ENCODE results near the gene GCNT2.
A peak's percentile ranks its signal among the peaks of the same experiment; 100 is the strongest.

Gene GCNT2

DNA sequence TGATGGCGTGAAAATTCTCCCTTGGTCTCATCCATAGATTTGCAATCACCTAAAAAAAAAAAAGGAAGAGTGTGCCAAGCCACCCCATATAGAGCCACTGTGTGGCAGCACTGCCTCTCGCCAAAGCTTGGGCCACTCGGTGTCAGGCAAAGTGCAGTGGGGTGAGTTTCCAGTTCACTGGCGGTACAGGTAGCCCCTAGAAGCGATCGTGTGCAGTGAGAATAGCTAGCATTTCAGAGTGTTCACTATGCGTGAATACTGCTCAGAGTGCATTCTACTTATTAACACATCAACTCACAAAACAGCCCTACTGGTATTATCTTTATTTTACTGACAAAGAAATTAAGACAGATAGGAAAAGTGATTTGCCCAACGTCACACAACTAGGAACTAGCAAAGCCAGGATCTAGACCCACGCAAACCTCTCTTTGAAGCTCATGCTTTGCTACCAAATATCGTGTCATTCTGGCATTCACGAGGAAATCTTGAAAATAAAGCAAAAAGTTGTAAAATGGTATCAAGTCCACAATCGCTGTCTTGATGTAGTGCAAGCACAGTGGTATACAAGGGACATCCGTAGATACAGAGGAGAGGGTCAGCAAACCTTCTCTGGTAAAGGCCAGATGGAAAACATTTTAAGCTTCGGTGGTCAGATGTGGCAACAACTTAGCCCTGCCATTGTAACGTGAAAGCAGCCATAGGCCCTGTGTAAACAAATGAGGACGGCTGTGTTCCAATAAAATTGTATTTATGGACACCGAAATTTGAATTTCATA is 10.4 kb upstream of the GCNT2 start:
- TF ChIP-seq, protein P1, sequence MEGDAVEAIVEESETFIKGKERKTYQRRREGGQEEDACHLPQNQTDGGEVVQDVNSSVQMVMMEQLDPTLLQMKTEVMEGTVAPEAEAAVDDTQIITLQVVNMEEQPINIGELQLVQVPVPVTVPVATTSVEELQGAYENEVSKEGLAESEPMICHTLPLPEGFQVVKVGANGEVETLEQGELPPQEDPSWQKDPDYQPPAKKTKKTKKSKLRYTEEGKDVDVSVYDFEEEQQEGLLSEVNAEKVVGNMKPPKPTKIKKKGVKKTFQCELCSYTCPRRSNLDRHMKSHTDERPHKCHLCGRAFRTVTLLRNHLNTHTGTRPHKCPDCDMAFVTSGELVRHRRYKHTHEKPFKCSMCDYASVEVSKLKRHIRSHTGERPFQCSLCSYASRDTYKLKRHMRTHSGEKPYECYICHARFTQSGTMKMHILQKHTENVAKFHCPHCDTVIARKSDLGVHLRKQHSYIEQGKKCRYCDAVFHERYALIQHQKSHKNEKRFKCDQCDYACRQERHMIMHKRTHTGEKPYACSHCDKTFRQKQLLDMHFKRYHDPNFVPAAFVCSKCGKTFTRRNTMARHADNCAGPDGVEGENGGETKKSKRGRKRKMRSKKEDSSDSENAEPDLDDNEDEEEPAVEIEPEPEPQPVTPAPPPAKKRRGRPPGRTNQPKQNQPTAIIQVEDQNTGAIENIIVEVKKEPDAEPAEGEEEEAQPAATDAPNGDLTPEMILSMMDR (IDR thresholded peaks at IDR 0.05): peak; percentile 81

DNA sequence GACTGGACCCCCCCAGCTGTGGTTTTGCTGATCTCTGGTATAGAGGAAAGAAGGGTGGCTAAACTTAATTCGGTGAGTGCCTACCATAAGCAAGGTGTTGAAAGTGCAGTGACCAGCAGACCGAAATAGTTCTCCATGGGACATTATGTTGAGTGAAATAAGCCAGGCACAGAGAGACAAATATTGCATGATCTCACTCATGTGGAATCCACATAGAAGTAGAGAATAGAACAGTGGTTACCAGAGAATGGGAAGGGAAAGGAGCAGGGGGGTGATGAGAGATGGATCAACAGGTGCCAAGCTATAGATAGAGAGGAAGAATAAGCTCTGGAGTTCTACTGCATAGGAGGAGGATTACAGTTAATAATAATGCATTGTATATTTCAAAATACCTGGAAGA is 9.7 kb upstream of the GCNT2 start:
- TF ChIP-seq, protein P1 (IDR thresholded peaks at IDR 0.05): no peak

DNA sequence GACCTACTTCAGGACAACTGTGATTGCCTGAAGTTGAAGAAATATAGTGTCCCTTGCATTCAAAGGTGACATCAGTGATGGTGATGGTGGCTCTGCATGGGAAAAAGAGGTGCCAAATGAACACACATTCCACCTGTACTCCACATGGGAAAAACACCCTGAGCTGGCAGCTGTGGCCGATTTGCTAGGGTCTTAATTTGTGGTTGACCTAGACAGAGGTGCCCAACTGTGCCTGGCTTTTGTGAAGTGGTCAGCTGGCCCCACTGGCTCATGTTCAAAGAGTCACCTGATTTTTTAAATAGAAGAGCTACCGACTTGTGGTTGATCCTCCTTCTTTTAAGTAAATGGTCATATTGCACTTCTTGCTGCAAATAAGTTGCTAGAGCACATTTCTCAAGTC is 7.6 kb upstream of the GCNT2 start:
- TF ChIP-seq, protein P1 (IDR thresholded peaks at IDR 0.05): no peak

DNA sequence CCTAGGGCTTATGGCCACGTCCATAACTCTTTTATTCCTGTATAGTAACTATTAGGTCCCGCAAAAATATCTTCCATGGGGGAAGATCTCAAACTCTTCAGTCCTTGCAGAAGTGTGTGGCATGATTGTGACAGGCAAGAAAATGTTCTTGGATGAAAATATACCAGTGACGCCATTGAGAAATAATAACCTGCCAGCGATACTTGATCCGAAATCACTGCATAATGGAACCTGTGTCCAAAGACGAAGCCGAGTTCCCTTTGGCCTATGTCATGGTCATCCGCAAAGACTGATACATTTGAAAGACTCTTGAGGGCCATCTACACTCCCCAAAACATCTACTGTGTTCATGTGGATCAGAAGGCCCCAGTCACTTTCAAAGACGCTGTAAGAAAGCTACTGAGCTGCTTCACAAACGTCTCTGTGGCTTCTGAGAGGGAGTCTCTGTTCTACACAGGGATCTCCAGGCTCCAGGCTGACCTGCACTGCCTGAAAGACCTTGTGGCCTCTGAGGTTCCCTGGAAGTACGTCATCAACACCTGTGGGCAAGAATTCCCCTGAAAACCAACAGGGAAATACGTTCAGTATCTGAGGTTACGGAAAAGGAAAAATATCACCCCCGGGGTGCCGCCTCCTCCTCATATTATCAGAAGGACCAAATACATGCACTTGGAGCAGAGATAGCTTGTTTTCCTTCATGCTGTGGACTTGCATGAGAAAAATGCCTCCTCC is 6.9 kb upstream of the GCNT2 start:
- TF ChIP-seq, protein P1 (IDR thresholded peaks at IDR 0.05): no peak

DNA sequence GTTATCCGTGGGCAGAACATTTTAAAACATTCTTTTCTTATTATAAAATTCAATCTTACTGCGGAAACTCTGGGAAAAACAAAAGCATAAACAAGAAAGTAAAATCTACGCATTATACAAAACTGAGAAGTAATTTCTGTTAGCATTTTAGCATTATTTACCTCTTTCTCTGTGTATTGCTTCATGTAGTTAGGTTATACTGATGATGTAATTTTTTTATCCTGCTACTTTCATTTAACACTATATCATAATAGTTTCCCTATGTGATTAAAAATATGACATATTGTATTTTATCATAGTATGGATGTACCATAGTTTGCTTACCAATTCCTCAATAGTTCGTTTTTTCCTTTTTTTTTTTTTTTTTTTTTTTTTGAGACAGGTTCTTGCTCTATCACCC is 4.2 kb upstream of the GCNT2 start:
- TF ChIP-seq, protein P1 (IDR thresholded peaks at IDR 0.05): no peak

DNA sequence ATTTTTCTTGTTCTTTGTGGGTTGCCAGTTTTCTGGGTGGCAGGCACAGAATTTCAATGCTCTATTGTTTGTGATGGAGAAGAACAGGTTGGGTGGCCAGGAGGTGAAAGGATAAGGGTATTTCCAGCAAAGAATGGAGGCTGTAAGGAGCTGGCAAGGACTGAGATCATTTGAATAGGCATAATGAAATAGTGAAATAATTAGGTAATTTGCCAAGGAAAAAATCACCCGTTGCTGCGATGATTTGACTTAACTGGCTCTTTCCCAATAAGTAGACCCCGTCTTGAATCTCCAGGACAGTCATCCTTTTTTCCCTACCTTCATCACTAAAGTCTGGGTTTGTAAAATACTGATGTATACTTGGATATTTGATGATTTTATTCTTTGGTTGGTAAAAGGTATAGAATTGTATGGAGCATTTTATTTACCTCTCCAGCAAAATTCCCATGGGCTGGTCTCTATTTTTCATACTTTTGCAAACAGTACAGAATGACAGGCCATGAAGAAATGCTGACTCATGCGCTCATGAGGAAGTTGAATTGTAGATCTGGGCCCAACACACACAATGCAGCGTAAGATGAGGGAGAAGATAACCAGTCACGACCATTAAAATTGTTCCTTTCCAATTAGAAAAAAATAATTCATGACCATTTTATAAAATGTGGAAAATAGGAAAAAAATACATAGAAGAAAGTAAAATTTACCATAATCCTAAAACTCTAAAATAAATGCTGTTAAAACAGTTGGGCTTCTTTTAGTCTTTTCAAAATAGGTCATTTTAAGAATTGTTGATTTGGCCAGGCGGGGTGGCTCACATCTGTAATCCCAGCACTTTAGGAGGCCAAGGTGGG is 2.4 kb upstream of the GCNT2 start:
- TF ChIP-seq, protein P1 (IDR thresholded peaks at IDR 0.05): no peak

DNA sequence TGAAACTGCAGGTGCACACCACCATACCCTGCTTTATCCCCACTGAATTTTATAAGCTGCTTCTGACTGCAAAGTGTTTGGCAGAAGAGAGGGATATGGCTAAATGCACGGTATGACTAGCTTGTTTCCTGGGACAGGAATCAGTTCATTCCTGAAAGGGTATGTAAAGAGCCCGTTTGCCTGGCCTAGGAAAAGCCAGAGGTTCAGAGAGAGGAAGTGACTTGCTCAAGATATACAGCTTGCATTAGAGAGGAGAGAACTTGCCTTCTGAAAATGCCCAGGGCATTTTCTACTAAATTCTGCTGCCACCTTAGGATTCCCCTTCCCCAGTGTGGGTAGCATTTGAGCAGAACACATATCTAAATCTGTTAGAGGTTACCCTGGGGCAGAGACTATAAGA is 683 bp upstream of the GCNT2 start:
- TF ChIP-seq, protein P1 (IDR thresholded peaks at IDR 0.05): no peak
